Measurements from ENCODE around the gene NDUFC2. TPM values are rescaled to one million over a fixed set of nuclear protein-coding genes. Genes with fewer than 3 reads are reported as not detected.

Gene NDUFC2
- total and polyA plus RNA-seq, 2 of the 13 experiments (the other 11 are each of a cell fraction or from before 2014, with no cell fraction given), result 256 to 363 TPM

DNA sequence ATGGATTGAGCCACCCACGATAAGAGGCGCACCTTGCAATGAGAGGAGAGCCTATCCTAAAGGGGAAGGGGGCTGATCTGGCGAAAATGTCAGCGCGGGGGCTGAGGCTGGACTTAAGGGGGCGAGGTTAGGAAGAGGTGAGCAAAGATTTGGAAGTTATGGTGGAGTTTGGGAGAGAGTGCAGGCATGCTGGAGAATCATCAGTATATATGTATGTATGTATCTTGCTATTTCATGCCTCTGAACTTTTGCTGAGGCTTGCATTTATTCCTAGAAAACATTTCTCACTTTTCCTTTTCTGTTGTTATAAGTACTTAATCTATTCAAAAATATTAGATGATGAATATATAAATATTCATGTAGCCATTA is 33.2 kb downstream of the NDUFC2 start:
- no peak for DNase-seq (ENCODE audit: low spot score)
- Histone ChIP-seq H3K36me3 (replicated peaks in 1 of 2; ENCODE audit: control insufficient read depth in 1 of 2, insufficient read depth in 2 of 2, low read length in 2 of 2) (no peaks in the 10 kb centered on the region), H3K4me2 (ENCODE audit: low read depth, low read length) (peak overlapping the region; percentile 100), H3K9ac (ENCODE audit: insufficient read depth, low read depth, low read length) (peak overlapping the region; percentile 70), H3K27me3 (ENCODE audit: control insufficient read depth in 1 of 2, insufficient read depth in 2 of 2, low read length in 2 of 2) (no peaks in the 10 kb centered on the region), H3K27ac (ENCODE audit: extremely low read length, insufficient read depth, low read length) (peak overlapping the region; percentile 35), H3K4me3 (replicated peaks in 1 of 3; ENCODE audit: insufficient read depth in 1 of 3, low read depth in 2 of 3, low read length in 3 of 3) (peak overlapping the region; percentile 43 to 77 (median 67)), H2AFZ (ENCODE audit: low read length) (peak overlapping the region; percentile 43), H3K9me3 (ENCODE audit: low read length) (no peaks in the 10 kb centered on the region), H3K79me2 (ENCODE audit: insufficient read depth, low read length) (no peaks in the 10 kb centered on the region), H4K20me1 (ENCODE audit: insufficient read depth, low read length) (no peaks in the 10 kb centered on the region), H3K4me1 (ENCODE audit: insufficient read depth, low read length) (peaks cover 70% of the 10 kb centered on the region)
- ChIA-PET CTCF (ENCODE audit: low intra/inter-chr PET ratio, low total read pairs) (interaction anchor here (1.8 to 1.9 kb wide), 2 partner anchors 47 to 271 kb away, joined by 7 to 12 read pairs; no protein-coding TSS in a partner anchor), POLR2A (interaction anchor here (0.6 to 1.9 kb wide), 7 partner anchors 12 to 539 kb away, joined by 3 to 12 read pairs (median 3); partner anchors contain the start of gene INTS4)
- intact Hi-C loops (cut with micrococcal nuclease; ENCODE audit: unreplicated experiment), result loop anchor here (1.0 to 5.0 kb wide), 3 partner anchors 46 to 134 kb away; no protein-coding TSS in a partner anchor
- BruUV-seq (replicated peaks), result no TSS peak
- in situ Hi-C loops (cut with HindIII; ENCODE audit: extremely low pct_ligation_motif_present, low pct_unique_long_range_greater_than_20kb), result loop anchor here (5.0 kb wide), 1 partner anchor 39 kb away; no protein-coding TSS in a partner anchor
- 9% methylated on average over 6 of the region's 6 CpGs for WGBS (ENCODE audit: low lambda C conversion rate)
- peak; percentile 61 for ATAC-seq
- FAIRE-seq, result no peak
- TF ChIP-seq SP5 (CRISPR knock-in tag; IDR thresholded peaks at IDR 0.05; ENCODE audit: borderline replicate concordance, low read depth) (no peak), ZNF703 (CRISPR knock-in tag; IDR thresholded peaks at IDR 0.05; ENCODE audit: borderline replicate concordance) (no peak), ZC3H4 (CRISPR knock-in tag; IDR thresholded peaks at IDR 0.05; ENCODE audit: borderline replicate concordance) (no peak), POLR2AphosphoS5 (IDR thresholded peaks at IDR 0.05; ENCODE audit: low read depth, low read length) (no peak), IRX3 (CRISPR knock-in tag; IDR thresholded peaks at IDR 0.05; ENCODE audit: borderline replicate concordance, low read depth) (no peak), NFE2 (CRISPR knock-in tag; IDR thresholded peaks at IDR 0.05) (no peak), ZNF577 (CRISPR knock-in tag; IDR thresholded peaks at IDR 0.05; ENCODE audit: borderline replicate concordance, low read depth) (no peak), PTBP1 (IDR thresholded peaks at IDR 0.05; ENCODE audit: low read depth, low read length, poor library complexity, severe bottlenecking) (no peak), PRPF4 (IDR thresholded peaks at IDR 0.05; ENCODE audit: low read depth, low read length, poor library complexity, severe bottlenecking) (no peak), POGZ (CRISPR knock-in tag; IDR thresholded peaks at IDR 0.05) (no peak), ARID2 (CRISPR knock-in tag; IDR thresholded peaks at IDR 0.05; ENCODE audit: borderline replicate concordance) (0 out of 2 replicates have a peak, but pooled peaks have one; percentile 8), CEBPG (CRISPR knock-in tag; IDR thresholded peaks at IDR 0.05) (no peak), ZNF556 (CRISPR knock-in tag; IDR thresholded peaks at IDR 0.05; ENCODE audit: borderline replicate concordance) (peak; percentile 7; the same call in 1 of the 2 replicates), ZFP36L2 (CRISPR knock-in tag; IDR thresholded peaks at IDR 0.05) (no peak), ZNF180 (CRISPR knock-in tag; IDR thresholded peaks at IDR 0.05; ENCODE audit: borderline replicate concordance, low read depth) (no peak), SRSF9 (IDR thresholded peaks at IDR 0.05; ENCODE audit: borderline replicate concordance, insufficient read depth, low read depth, low read length, poor library complexity, severe bottlenecking) (no peak), ZSCAN31 (CRISPR knock-in tag; IDR thresholded peaks at IDR 0.05; ENCODE audit: low read depth) (no peak), MYNN (CRISPR knock-in tag; IDR thresholded peaks at IDR 0.05; ENCODE audit: low read depth) (0 out of 2 replicates have a peak, but pooled peaks have one; percentile 1), ATM (IDR thresholded peaks at IDR 0.05; ENCODE audit: borderline replicate concordance) (no peak), TOPORS (CRISPR knock-in tag; IDR thresholded peaks at IDR 0.05) (no peak), HOXA3 (CRISPR knock-in tag; IDR thresholded peaks at IDR 0.05) (no peak), ZNF773 (CRISPR knock-in tag; IDR thresholded peaks at IDR 0.05; ENCODE audit: borderline replicate concordance) (no peak), ZNF782 (CRISPR knock-in tag; IDR thresholded peaks at IDR 0.05; ENCODE audit: borderline replicate concordance) (no peak)
- TF ChIP-seq, protein P1, sequence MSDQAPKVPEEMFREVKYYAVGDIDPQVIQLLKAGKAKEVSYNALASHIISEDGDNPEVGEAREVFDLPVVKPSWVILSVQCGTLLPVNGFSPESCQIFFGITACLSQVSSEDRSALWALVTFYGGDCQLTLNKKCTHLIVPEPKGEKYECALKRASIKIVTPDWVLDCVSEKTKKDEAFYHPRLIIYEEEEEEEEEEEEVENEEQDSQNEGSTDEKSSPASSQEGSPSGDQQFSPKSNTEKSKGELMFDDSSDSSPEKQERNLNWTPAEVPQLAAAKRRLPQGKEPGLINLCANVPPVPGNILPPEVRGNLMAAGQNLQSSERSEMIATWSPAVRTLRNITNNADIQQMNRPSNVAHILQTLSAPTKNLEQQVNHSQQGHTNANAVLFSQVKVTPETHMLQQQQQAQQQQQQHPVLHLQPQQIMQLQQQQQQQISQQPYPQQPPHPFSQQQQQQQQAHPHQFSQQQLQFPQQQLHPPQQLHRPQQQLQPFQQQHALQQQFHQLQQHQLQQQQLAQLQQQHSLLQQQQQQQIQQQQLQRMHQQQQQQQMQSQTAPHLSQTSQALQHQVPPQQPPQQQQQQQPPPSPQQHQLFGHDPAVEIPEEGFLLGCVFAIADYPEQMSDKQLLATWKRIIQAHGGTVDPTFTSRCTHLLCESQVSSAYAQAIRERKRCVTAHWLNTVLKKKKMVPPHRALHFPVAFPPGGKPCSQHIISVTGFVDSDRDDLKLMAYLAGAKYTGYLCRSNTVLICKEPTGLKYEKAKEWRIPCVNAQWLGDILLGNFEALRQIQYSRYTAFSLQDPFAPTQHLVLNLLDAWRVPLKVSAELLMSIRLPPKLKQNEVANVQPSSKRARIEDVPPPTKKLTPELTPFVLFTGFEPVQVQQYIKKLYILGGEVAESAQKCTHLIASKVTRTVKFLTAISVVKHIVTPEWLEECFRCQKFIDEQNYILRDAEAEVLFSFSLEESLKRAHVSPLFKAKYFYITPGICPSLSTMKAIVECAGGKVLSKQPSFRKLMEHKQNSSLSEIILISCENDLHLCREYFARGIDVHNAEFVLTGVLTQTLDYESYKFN (CRISPR knock-in tag; conservative IDR thresholded peaks at IDR 0.05), result no peak
